K562 (cell line): ENCODE results near the gene NDUFC2. TPM values are rescaled to one million over a fixed set of nuclear protein-coding genes. Genes with fewer than 3 reads are reported as not detected.

Source experiments
- ATAC-seq: fragments of 200-7000 bp; cut with Tn5 transposase; 3 replicates; pipeline ENCODE4 v1.9.1; 2020; ENCODE audit warnings: moderate library complexity
- BruUV-seq: library from RNA; stranded (reverse); fragments of 400-500 nt; replicated peaks from 2 replicates; lab custom pipeline; 2021; lab: Mats Ljungman, UMichigan
- CTCF ChIA-PET: fragments of 300-600 bp; formaldehyde crosslinking; extraction: SDS; loops from one replicate; lab custom pipeline; 2021; ENCODE audit warnings: low intra/inter-chr PET ratio; lab: Yijun Ruan, JAX
- POLR2A ChIA-PET: fragments of 300-600, 350-650 bp; sonication (Branson Sonifier 250); formaldehyde crosslinking; extraction: SDS; loops from one replicate; lab custom pipeline; 2021; ENCODE audit warnings: antibody characterized with exemption, inconsistent platforms; lab: Yijun Ruan, JAX
- DNase-seq, 4 experiments: peaks; one replicate each; pipeline versions ENCODE4 v3.0.0 to v3.0.0-alpha.2; 2011 to 2018; ENCODE audit warnings: low spot score in 3 of 4, mixed read lengths in 3 of 4; ENCODE audit errors: extremely low read depth in 1 of 4
- FAIRE-seq: peaks from 2 replicates; lab custom pipeline; 2011; peaks lifted over from hg19 to GRCh38; lab: Jason Lieb, UNC
- H2AFZ ChIP-seq: 2 replicates; pipeline ENCODE4 v1.6.0; 2011; ENCODE audit warnings: low read depth, low read length, control low read depth, inconsistent platforms
- H3K27ac ChIP-seq: fragments of 200-600 bp; 3 replicates; pipeline ENCODE4 v1.8.0; 2011; ENCODE audit warnings: low read depth, mild to moderate bottlenecking, control low read depth, inconsistent platforms, low read length, moderate library complexity, mixed read lengths; ENCODE audit errors: extremely low read depth
- H3K27me3 ChIP-seq, 2 experiments: fragments of 300-600 bp in 1 of 2; 2 replicates in 1 of 2; 3 replicates in 1 of 2; pipeline versions ENCODE4 v1.6.0 to v1.8.0; 2011; ENCODE audit warnings: inconsistent platforms in 2 of 2, low read length in 2 of 2, mild to moderate bottlenecking in 1 of 2, mixed read lengths in 1 of 2, moderate library complexity in 1 of 2; ENCODE audit not compliant: control insufficient read depth in 2 of 2, insufficient read depth in 2 of 2
- H3K36me3 ChIP-seq: fragments of 300-600 bp; 3 replicates; pipeline ENCODE4 v1.8.0; 2011; ENCODE audit warnings: mild to moderate bottlenecking, low read length, inconsistent platforms; ENCODE audit not compliant: control insufficient read depth, insufficient read depth
- H3K4me1 ChIP-seq, 2 experiments: fragments of 200-600 bp in 1 of 2; replicated peaks in 1 of 2; 2 replicates in 1 of 2; 3 replicates in 1 of 2; pipeline versions ENCODE4 v1.5.1 to v1.8.0; 2011; ENCODE audit warnings: inconsistent platforms in 2 of 2, low read length in 2 of 2, mild to moderate bottlenecking in 1 of 2, mixed read lengths in 1 of 2, moderate library complexity in 1 of 2; ENCODE audit not compliant: control insufficient read depth in 2 of 2, insufficient read depth in 2 of 2
- H3K4me2 ChIP-seq: 2 replicates; pipeline ENCODE4 v1.6.1; 2011; ENCODE audit warnings: low read length, control low read depth, inconsistent platforms, mixed read lengths; ENCODE audit not compliant: insufficient read depth
- H3K4me3 ChIP-seq: fragments of 200-600 bp; sonication (generic), shearing (Covaris generic); 2 replicates; pipeline ENCODE4 v1.5.1; 2016; ENCODE audit warnings: control low read depth, inconsistent platforms
- H3K79me2 ChIP-seq: fragments of 200-600 bp; 3 replicates; pipeline ENCODE4 v1.8.0; 2011; ENCODE audit warnings: low read length, inconsistent platforms; ENCODE audit not compliant: control insufficient read depth, insufficient read depth
- H3K9ac ChIP-seq, 2 experiments: 2 replicates each; pipeline versions ENCODE4 v1.6.0 to v1.6.1; 2011; ENCODE audit warnings: low read depth in 2 of 2, low read length in 2 of 2, control low read depth in 1 of 2, inconsistent platforms in 1 of 2, mild to moderate bottlenecking in 1 of 2, mixed read lengths in 1 of 2; ENCODE audit not compliant: insufficient read depth in 1 of 2
- H3K9me1 ChIP-seq: one replicate; pipeline ENCODE4 v1.6.0; 2011; ENCODE audit warnings: inconsistent platforms, mild to moderate bottlenecking, low read length, moderate library complexity; ENCODE audit not compliant: control insufficient read depth, insufficient read depth
- H3K9me3 ChIP-seq: replicated peaks from 2 replicates; pipeline ENCODE4 v1.5.1; 2011; ENCODE audit warnings: low read depth, low read length, inconsistent platforms; ENCODE audit not compliant: control insufficient read depth, insufficient read depth
- H4K20me1 ChIP-seq: replicated peaks from 2 replicates; pipeline ENCODE4 v1.6.1; 2011; ENCODE audit warnings: low read length, inconsistent platforms, mixed read lengths; ENCODE audit not compliant: control insufficient read depth, insufficient read depth
- CEBPG ChIP-seq, 3 experiments: fragments of 200-800 bp in 1 of 3; sonication (Bioruptor generic) in 1 of 3; sonication (generic) in 1 of 3; formaldehyde crosslinking in 1 of 3; IDR thresholded peaks in 2 of 3; conservative IDR thresholded peaks in 1 of 3; 2 replicates each; pipeline versions ENCODE4 v1.6.1 to v1.8.0; 2016 to 2022; ENCODE audit warnings: missing compliant biosample characterization in 2 of 3, missing genetic modification characterization in 2 of 3, mild to moderate bottlenecking in 1 of 3, missing genetic modification reagents in 1 of 3
- E2F3 ChIP-seq: fragments of 250-450 bp; sonication (Bioruptor Pico); IDR thresholded peaks from 2 replicates; pipeline ENCODE4 v1.4.0; 2020; ENCODE audit warnings: mild to moderate bottlenecking
- FIP1L1 ChIP-seq: fragments of 200-400 bp; formaldehyde crosslinking; IDR thresholded peaks from 2 replicates; pipeline ENCODE4 v1.6.1; 2018; ENCODE audit warnings: mild to moderate bottlenecking, low read depth, low read length; ENCODE audit not compliant: poor library complexity, severe bottlenecking
- FOXJ2 ChIP-seq: fragments of 200-800 bp; sonication (Bioruptor generic); IDR thresholded peaks from 2 replicates; pipeline ENCODE4 v1.6.1; 2016; ENCODE audit warnings: missing genetic modification characterization, missing compliant biosample characterization
- MEIS2 ChIP-seq: fragments of 450-650 bp; IDR thresholded peaks from 2 replicates; pipeline ENCODE4 v1.6.1; 2014; ENCODE audit warnings: mild to moderate bottlenecking; ENCODE audit not compliant: partially characterized antibody
- NFIC ChIP-seq: fragments of 450-650 bp; IDR thresholded peaks from 2 replicates; pipeline ENCODE4 v1.6.1; 2017; ENCODE audit warnings: mild to moderate bottlenecking, inconsistent platforms
- NFIX ChIP-seq: fragments of 250-450 bp; sonication (Bioruptor Pico); IDR thresholded peaks from 2 replicates; pipeline ENCODE4 v1.4.0; 2020; ENCODE audit warnings: low read depth, mild to moderate bottlenecking, moderate library complexity
- POU5F1 ChIP-seq: fragments of 150-350 bp; IDR thresholded peaks from 2 replicates; pipeline ENCODE4 v1.6.1; 2014; ENCODE audit warnings: borderline replicate concordance, low read length, low read depth, mild to moderate bottlenecking; ENCODE audit not compliant: partially characterized antibody
- SMAD1 ChIP-seq: fragments of 150-350 bp; IDR thresholded peaks from 2 replicates; pipeline ENCODE4 v1.6.1; 2014; ENCODE audit warnings: low read length, low read depth; ENCODE audit not compliant: partially characterized antibody
- SMARCA5 ChIP-seq: fragments of 450-650 bp; IDR thresholded peaks from 2 replicates; pipeline ENCODE4 v1.6.1; 2016
- STAT5A ChIP-seq: IDR thresholded peaks from 2 replicates; pipeline ENCODE4 v1.6.1; 2012; ENCODE audit warnings: low read length, inconsistent platforms, borderline replicate concordance
- U2AF2 ChIP-seq: fragments of 200-400 bp; formaldehyde crosslinking; optimal IDR thresholded peaks from 2 replicates; pipeline ENCODE3; 2017; ENCODE audit warnings: low read depth, mild to moderate bottlenecking, low read length
- ZNF212 ChIP-seq: fragments of 450-650 bp; formaldehyde crosslinking; IDR thresholded peaks from 2 replicates; pipeline ENCODE4 v1.4.0; 2020; ENCODE audit warnings: mild to moderate bottlenecking
- WGBS: fragments of 100-300 bp; shearing (Covaris generic); methylation state at CpG from one replicate; pipeline ENCODE4 v1.1.6; 2016; ENCODE audit warnings: low coverage, mixed read lengths; ENCODE audit not compliant: insufficient coverage; ENCODE audit errors: missing lambda C conversion rate; 5-methylcytosine and 5-hydroxymethylcytosine counted together
- in situ Hi-C: fragments of 300-500 bp; cut with MboI; formaldehyde crosslinking; loops from 4 replicates; pipeline ENCODE4 v1.15.0; 2018; ENCODE audit warnings: inconsistent platforms, mixed read lengths
- intact Hi-C: fragments of 100-400 bp; cut with micrococcal nuclease; formaldehyde crosslinking; loops from 2 replicates; pipeline ENCODE4 v1.14.2; 2022
- polyA plus RNA-seq, 8 experiments: library from polyadenylated mRNA; depleted of rRNA in 4 of 8; stranded (reverse) in 5 of 8; unstranded in 3 of 8; fragments of >200 nt; fragmentation: Nextera tagmentation in 2 of 8; fragmentation: Illumina TruSeq in 1 of 8; extraction: Ambion mirVana in 2 of 8; extraction: Trizol in 1 of 8; gene quantifications; 2 replicates each; pipeline versions ENCODE4 v1.2.1 to v1.2.3, GENCODE V29; 2011 to 2014; ENCODE audit warnings: inconsistent platforms in 1 of 8, missing spikeins in 1 of 8
- total RNA-seq, 7 experiments: library from RNA; depleted of rRNA in 6 of 7; stranded (reverse); fragments of >200 nt in 6 of 7; fragmentation: Illumina TruSeq in 2 of 7; extraction: Trizol in 2 of 7; gene quantifications; 2 replicates each; pipeline versions ENCODE4 v1.2.1 to v1.2.3, GENCODE V29; 2011 to 2021; ENCODE audit warnings: low replicate concordance in 1 of 7
- TF ChIP-seq, protein P1 (sequence below): sonication (generic); formaldehyde crosslinking; IDR thresholded peaks from 2 replicates; pipeline ENCODE4 v1.9.0; 2022; ENCODE audit warnings: mild to moderate bottlenecking, missing genetic modification reagents
- TF ChIP-seq, protein P2 (sequence below), 2 experiments: fragments of 200-800 bp in 1 of 2; sonication (Bioruptor generic) in 1 of 2; sonication (generic) in 1 of 2; formaldehyde crosslinking in 1 of 2; IDR thresholded peaks in 1 of 2; conservative IDR thresholded peaks in 1 of 2; 2 replicates each; pipeline versions ENCODE4 v1.5.0 to v1.6.1; 2016 to 2020; ENCODE audit warnings: missing compliant biosample characterization in 1 of 2, missing genetic modification characterization in 1 of 2, missing genetic modification reagents in 1 of 2
- TF ChIP-seq, protein P3 (sequence below): fragments of 250-450 bp; sonication (Bioruptor Pico); IDR thresholded peaks from 2 replicates; pipeline ENCODE4 v1.5.0; 2020; ENCODE audit warnings: mild to moderate bottlenecking

Gene NDUFC2
- total and polyA plus RNA-seq, 9 of the 15 experiments (the other 6 are each of a cell fraction or from before 2014, with no cell fraction given) = 168 to 1,119 (median 442) TPM

DNA sequence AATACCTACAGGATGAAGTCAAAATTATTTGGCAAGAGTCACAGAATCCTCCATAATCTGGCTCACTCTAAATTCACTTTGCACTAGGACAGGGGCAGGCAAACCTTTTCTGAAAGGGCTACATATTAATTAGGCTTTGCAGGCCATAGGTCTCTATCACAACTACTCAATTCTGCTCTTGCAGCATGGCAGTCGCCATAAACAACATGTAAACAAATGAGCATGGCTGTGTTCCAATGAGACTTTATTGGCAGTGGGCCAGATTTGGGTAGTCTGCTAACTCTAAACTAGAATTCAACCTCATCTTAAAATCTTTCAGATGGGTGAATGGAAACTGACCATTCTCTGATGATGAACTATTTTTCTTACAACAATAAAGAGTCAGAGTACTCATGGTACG is 10.2 kb downstream of the NDUFC2 start:
- TF ChIP-seq E2F3 (CRISPR knock-in tag) = no peak
- no peak for TF ChIP-seq SMARCA5
- TF ChIP-seq NFIC = peak; percentile 98
- TF ChIP-seq FIP1L1 = no peak
- TF ChIP-seq MEIS2 = no peak
- peak; percentile 90 for TF ChIP-seq NFIX
- no peak for TF ChIP-seq POU5F1
- TF ChIP-seq, protein P1, sequence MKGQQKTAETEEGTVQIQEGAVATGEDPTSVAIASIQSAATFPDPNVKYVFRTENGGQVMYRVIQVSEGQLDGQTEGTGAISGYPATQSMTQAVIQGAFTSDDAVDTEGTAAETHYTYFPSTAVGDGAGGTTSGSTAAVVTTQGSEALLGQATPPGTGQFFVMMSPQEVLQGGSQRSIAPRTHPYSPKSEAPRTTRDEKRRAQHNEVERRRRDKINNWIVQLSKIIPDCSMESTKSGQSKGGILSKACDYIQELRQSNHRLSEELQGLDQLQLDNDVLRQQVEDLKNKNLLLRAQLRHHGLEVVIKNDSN (CRISPR knock-in tag) = no peak
- TF ChIP-seq STAT5A = no peak
- TF ChIP-seq SMAD1 = peak; percentile 54
- no peak for TF ChIP-seq ZNF212 (CRISPR knock-in tag)
- TF ChIP-seq U2AF2 = no peak
- TF ChIP-seq, protein P2, sequence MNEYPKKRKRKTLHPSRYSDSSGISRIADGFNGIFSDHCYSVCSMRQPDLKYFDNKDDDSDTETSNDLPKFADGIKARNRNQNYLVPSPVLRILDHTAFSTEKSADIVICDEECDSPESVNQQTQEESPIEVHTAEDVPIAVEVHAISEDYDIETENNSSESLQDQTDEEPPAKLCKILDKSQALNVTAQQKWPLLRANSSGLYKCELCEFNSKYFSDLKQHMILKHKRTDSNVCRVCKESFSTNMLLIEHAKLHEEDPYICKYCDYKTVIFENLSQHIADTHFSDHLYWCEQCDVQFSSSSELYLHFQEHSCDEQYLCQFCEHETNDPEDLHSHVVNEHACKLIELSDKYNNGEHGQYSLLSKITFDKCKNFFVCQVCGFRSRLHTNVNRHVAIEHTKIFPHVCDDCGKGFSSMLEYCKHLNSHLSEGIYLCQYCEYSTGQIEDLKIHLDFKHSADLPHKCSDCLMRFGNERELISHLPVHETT (CRISPR knock-in tag; conservative IDR thresholded peaks at IDR 0.05 in 1 of 2, IDR thresholded peaks at IDR 0.05 in 1 of 2) = no peak
- peak; percentile 98 for TF ChIP-seq FOXJ2 (tag)
- no peak for TF ChIP-seq CEBPG (CRISPR knock-in tag; IDR thresholded peaks at IDR 0.05)
- TF ChIP-seq CEBPG (tag; conservative IDR thresholded peaks at IDR 0.05 in 1 of 2, IDR thresholded peaks at IDR 0.05 in 1 of 2) = no peak
- TF ChIP-seq, protein P3, sequence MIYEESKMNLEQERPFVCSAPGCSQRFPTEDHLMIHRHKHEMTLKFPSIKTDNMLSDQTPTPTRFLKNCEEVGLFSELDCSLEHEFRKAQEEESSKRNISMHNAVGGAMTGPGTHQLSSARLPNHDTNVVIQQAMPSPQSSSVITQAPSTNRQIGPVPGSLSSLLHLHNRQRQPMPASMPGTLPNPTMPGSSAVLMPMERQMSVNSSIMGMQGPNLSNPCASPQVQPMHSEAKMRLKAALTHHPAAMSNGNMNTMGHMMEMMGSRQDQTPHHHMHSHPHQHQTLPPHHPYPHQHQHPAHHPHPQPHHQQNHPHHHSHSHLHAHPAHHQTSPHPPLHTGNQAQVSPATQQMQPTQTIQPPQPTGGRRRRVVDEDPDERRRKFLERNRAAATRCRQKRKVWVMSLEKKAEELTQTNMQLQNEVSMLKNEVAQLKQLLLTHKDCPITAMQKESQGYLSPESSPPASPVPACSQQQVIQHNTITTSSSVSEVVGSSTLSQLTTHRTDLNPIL = no peak
- no peaks in the 10 kb centered on the region for H4K20me1 ChIP-seq
- DNase-seq (no peak), FAIRE-seq (no peak), ATAC-seq (no peak)
- H3K9ac ChIP-seq = no peak overlapping the region
- H2AFZ ChIP-seq = no peak overlapping the region
- intact Hi-C loops (no loop called here), in situ Hi-C loops (no loop called here)
- peaks cover 34% of the 10 kb centered on the region for H3K79me2 ChIP-seq
- H3K27ac ChIP-seq = no peak overlapping the region
- H3K36me3 ChIP-seq = peaks cover 54% of the 10 kb centered on the region
- no peaks in the 10 kb centered on the region for H3K4me1 ChIP-seq
- H3K27me3 ChIP-seq = no peaks in the 10 kb centered on the region
- ChIA-PET POLR2A (interaction anchor here (0.9 to 2.9 kb wide), 4 partner anchors 9 to 35 kb away, joined by 3 to 18 read pairs (median 4); no protein-coding TSS in a partner anchor), CTCF (no interaction called here)
- no peak overlapping the region for H3K4me3 ChIP-seq
- 65% methylated on average over 2 of the region's 2 CpGs for WGBS
- BruUV-seq = TSS peak; percentile 9
- no peaks in the 10 kb centered on the region for H3K9me3 ChIP-seq
- H3K9me1 ChIP-seq = no peaks in the 10 kb centered on the region
- H3K4me2 ChIP-seq = no peak overlapping the region
